ENCODE results near the gene ANAPC2. TPM values are rescaled to one million over a fixed set of nuclear protein-coding genes. Genes with fewer than 3 reads are reported as not detected.

ANAPC2 gene
- total RNA-seq, 1 donor from 2014 or later: 58.5 TPM

- no peak for DNase-seq (ENCODE audit: low spot score)
- Mint-ChIP-seq H3K4me1 (ENCODE audit: low read depth) (no peaks in the 10 kb centered on the region), H3K9me3 (no peaks in the 10 kb centered on the region), H3K4me3 (ENCODE audit: low read depth) (peak within 1 kb of the TSS; percentile 49), H3K36me3 (ENCODE audit: low read depth) (no peaks in the 10 kb centered on the region), H3K27ac (no peak within 1 kb of the TSS), H3K27me3 (ENCODE audit: low read depth) (peaks cover 24% of the 10 kb centered on the region)
- intact Hi-C loops (cut with micrococcal nuclease): loop anchor here (10.0 kb wide), 2 partner anchors 45 to 325 kb away; partner anchors contain the start of genes AJM1 and PHPT1
These were observed 18.4 kb downstream of the ANAPC2 start, which contains the start of gene LRRC26 for GRCh38 chr9:137169896-137170358. Gene LRRC26, minus strand, starts transcription at chr9:137170051. Its CDS starts 108 bp downstream, at chr9:137169943.

- Mint-ChIP-seq H3K9me3 (no peaks in the 10 kb centered on the region), H3K27ac (no peak overlapping the region), H3K4me1 (ENCODE audit: low read depth) (no peaks in the 10 kb centered on the region), H3K36me3 (ENCODE audit: low read depth) (no peaks in the 10 kb centered on the region), H3K4me3 (ENCODE audit: low read depth) (peak overlapping the region; percentile 49), H3K27me3 (ENCODE audit: low read depth) (peaks cover 26% of the 10 kb centered on the region)
- DNase-seq (ENCODE audit: low spot score): no peak
- intact Hi-C loops (cut with micrococcal nuclease): no loop called here
These were observed 19.2 kb downstream of the ANAPC2 start for GRCh38 chr9:137168904-137169856.

DNA sequence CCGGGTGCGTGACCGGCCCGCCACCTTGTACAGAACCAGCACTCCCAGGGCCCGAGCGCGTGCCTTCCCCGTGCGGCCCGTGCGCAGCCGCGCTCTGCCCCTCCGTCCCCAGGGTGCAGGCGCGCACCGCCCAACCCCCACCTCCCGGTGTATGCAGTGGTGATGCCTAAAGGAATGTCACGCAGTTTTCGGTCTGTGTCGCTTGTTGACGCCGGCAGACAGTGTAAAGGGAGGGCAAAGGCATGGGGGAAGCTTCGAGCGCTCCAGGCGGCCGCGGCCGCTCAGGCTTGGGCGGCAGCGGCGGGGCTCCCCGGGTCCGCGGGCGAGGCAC, 19.8 kb downstream of the ANAPC2 start:
- intact Hi-C loops (cut with micrococcal nuclease): no loop called here
- Mint-ChIP-seq H3K4me3 (ENCODE audit: low read depth) (no peak overlapping the region), H3K9me3 (no peaks in the 10 kb centered on the region), H3K27ac (no peak overlapping the region), H3K27me3 (ENCODE audit: low read depth) (peaks cover 28% of the 10 kb centered on the region), H3K4me1 (ENCODE audit: low read depth) (no peaks in the 10 kb centered on the region), H3K36me3 (ENCODE audit: low read depth) (no peaks in the 10 kb centered on the region)
- DNase-seq (ENCODE audit: low spot score): no peak

DNA sequence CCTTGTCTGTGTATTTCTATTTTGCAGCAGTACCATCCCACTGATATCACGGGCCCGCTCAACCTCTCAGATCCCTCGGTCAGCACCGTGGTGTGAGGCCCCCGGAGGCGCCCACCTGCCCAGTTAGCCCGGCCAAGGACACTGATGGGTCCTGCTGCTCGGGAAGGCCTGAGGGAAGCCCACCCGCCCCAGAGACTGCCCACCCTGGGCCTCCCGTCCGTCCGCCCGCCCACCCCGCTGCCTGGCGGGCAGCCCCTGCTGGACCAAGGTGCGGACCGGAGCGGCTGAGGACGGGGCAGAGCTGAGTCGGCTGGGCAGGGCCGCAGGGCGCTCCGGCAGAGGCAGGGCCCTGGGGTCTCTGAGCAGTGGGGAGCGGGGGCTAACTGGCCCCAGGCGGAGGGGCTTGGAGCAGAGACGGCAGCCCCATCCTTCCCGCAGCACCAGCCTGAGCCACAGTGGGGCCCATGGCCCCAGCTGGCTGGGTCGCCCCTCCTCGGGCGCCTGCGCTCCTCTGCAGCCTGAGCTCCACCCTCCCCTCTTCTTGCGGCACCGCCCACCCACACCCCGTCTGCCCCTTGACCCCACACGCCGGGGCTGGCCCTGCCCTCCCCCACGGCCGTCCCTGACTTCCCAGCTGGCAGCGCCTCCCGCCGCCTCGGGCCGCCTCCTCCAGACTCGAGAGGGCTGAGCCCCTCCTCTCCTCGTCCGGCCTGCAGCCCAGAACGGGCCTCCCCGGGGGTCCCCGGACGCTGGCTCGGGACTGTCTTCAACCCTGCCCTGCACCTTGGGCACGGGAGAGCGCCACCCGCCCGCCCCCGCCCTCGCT, 20.4 kb downstream of the ANAPC2 start:
- Mint-ChIP-seq H3K4me3 (ENCODE audit: low read depth) (no peak overlapping the region), H3K27ac (no peak overlapping the region), H3K27me3 (ENCODE audit: low read depth) (peaks cover 27% of the 10 kb centered on the region), H3K4me1 (ENCODE audit: low read depth) (no peaks in the 10 kb centered on the region), H3K36me3 (ENCODE audit: low read depth) (no peaks in the 10 kb centered on the region), H3K9me3 (no peaks in the 10 kb centered on the region)
- no peak for DNase-seq (ENCODE audit: low spot score)
- intact Hi-C loops (cut with micrococcal nuclease): no loop called here

- Mint-ChIP-seq H3K4me3 (ENCODE audit: low read depth) (no peak overlapping the region), H3K4me1 (ENCODE audit: low read depth) (no peaks in the 10 kb centered on the region), H3K27me3 (ENCODE audit: low read depth) (peaks cover 29% of the 10 kb centered on the region), H3K9me3 (no peaks in the 10 kb centered on the region), H3K27ac (no peak overlapping the region), H3K36me3 (ENCODE audit: low read depth) (no peaks in the 10 kb centered on the region)
- DNase-seq (ENCODE audit: low spot score): no peak
- intact Hi-C loops (cut with micrococcal nuclease): no loop called here
These were observed 21.0 kb downstream of the ANAPC2 start for GRCh38 chr9:137167277-137167746.

GRCh38 chr9:137166380-137167229, 21.8 kb downstream of the ANAPC2 start:
- Mint-ChIP-seq H3K9me3 (no peaks in the 10 kb centered on the region), H3K27ac (no peak overlapping the region)

DNA sequence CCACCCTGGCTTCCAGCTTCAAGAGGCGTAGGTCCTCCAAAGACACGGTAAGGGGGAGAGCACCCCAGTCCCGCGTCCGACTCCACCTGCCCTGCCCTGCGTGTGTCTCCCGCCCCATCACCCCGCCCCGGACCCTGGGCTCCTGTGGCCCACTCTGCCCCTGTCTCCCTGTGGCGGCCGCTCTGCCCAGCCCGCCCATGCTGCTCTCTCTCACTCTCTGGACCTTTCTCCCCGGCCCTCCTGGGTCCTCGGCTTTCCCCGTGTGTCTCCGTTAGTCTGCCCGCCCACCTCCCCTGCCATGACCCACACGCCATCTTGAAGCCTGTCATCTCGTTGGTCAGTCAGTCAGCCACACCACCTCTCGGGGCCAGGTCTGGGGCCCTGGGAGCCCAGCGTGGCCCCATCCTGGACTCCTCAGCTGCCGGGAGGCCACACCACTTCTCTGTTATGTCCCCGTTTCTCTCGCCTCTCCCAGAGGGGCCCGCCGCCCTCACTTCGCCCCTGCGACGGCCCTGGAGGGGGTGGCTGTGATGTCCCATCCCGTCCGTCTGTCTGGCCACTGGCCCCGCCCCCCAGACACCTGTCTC, 23.0 kb downstream of the ANAPC2 start:
- no peak overlapping the region for H3K4me3 Mint-ChIP-seq (ENCODE audit: low read depth)
- no peaks in the 10 kb centered on the region for H3K4me1 Mint-ChIP-seq (ENCODE audit: low read depth)
- no peaks in the 10 kb centered on the region for H3K36me3 Mint-ChIP-seq (ENCODE audit: low read depth)
- intact Hi-C loops (cut with micrococcal nuclease): no loop called here
- peaks cover 25% of the 10 kb centered on the region for H3K27me3 Mint-ChIP-seq (ENCODE audit: low read depth)
- H3K9me3 Mint-ChIP-seq: no peaks in the 10 kb centered on the region
- no peak overlapping the region for H3K27ac Mint-ChIP-seq
- no peak for DNase-seq (ENCODE audit: low spot score)

More at GRCh38 chr9:137166380-137167229, 21.8 kb downstream of the ANAPC2 start:
- intact Hi-C loops (cut with micrococcal nuclease): no loop called here
- Mint-ChIP-seq H3K36me3 (ENCODE audit: low read depth) (no peaks in the 10 kb centered on the region), H3K4me3 (ENCODE audit: low read depth) (no peak overlapping the region), H3K27me3 (ENCODE audit: low read depth) (peaks cover 30% of the 10 kb centered on the region), H3K4me1 (ENCODE audit: low read depth) (no peaks in the 10 kb centered on the region)
- DNase-seq (ENCODE audit: low spot score): no peak

DNA sequence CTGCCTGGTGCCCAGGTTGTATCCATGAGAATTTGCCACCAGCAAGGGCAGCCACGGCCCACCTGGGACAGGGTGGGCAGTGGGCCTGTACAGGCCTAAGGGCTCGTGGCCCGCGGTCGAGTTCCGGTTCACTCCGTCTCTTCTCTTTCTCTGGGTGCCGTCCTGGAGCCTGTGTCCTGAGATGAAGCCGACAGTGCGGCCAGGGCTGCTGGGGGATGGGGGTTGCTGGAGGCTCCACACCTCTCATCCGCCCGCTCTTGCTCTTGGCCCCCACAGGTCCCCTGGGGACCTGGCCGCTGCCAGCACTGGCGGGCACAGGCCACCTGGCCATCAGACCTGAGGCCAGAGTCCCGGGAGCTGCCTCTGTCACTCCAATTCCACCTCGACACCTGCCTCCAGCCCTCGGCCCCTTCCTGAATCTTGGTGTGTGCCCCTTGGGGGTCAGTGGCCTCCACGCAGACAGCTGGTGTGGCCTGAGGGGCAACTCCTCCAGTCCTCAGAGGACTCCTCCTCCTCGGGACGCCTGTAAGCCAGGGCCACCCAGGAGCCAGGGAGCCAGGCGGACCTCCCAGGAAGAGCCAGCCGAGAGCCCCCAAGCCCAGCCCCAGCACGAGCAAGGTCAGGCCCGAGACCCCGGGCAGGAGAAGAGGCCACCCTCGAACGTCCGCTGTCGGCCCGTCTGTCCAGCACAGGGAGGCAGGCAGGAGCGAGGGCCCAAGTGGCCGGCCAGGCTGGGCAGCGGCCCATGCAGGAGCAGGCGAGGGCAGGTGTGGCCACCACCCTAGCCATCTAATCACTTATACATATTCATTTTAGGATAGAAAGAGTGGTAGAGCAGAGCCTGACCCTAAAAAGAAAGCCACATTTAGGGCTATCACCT, 23.8 kb downstream of the ANAPC2 start:
- no peaks in the 10 kb centered on the region for H3K36me3 Mint-ChIP-seq (ENCODE audit: low read depth)
- DNase-seq (ENCODE audit: low spot score): no peak
- peaks cover 24% of the 10 kb centered on the region for H3K27me3 Mint-ChIP-seq (ENCODE audit: low read depth)
- H3K4me3 Mint-ChIP-seq (ENCODE audit: low read depth): no peak overlapping the region
- H3K9me3 Mint-ChIP-seq: no peaks in the 10 kb centered on the region
- H3K4me1 Mint-ChIP-seq (ENCODE audit: low read depth): no peaks in the 10 kb centered on the region
- H3K27ac Mint-ChIP-seq: no peak overlapping the region
- intact Hi-C loops (cut with micrococcal nuclease): no loop called here

DNA sequence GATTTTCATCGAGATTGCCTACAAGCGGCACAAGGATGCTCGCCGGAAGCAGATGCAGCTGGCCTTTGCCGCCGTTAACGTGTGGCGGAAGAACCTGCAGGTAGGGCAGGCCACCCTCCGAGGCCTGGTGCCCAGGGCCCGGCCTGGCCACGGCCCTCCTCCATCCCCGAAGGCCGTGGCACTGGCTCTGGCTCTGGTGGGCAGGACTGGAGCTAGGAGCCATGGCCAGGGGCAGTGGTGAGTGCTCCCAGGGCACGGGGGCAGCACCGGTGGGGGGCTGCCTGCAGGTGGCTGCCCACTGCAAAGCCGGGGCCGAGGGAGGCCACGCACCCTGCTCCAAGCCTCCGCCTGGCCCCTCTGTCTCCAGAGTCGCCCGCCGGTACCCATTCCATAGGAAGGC, 24.6 kb downstream of the ANAPC2 start:
- no peak for DNase-seq (ENCODE audit: low spot score)
- intact Hi-C loops (cut with micrococcal nuclease): no loop called here
- Mint-ChIP-seq H3K27me3 (ENCODE audit: low read depth) (peaks cover 30% of the 10 kb centered on the region), H3K4me3 (ENCODE audit: low read depth) (no peak overlapping the region), H3K4me1 (ENCODE audit: low read depth) (no peaks in the 10 kb centered on the region), H3K9me3 (no peaks in the 10 kb centered on the region), H3K36me3 (ENCODE audit: low read depth) (no peaks in the 10 kb centered on the region), H3K27ac (no peak overlapping the region)

DNA sequence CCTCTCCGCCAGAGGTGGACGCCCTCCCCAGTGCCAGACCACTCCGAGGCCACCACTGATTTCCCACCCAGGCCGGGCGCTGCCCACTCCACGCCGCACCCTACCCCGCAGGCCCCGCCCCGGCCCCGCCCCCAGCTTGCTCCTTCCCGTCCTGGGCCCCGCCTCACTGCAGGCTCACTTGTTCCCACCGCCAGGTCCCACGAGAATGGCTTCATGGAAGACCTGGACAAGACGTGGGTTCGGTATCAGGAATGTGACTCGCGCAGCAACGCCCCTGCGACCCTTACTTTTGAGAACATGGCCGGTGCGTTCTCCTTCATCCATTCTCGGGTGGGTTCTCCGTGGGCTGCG, 25.0 kb downstream of the ANAPC2 start:
- no peaks in the 10 kb centered on the region for H3K36me3 Mint-ChIP-seq (ENCODE audit: low read depth)
- no peaks in the 10 kb centered on the region for H3K9me3 Mint-ChIP-seq
- H3K4me3 Mint-ChIP-seq (ENCODE audit: low read depth): no peak overlapping the region
- peaks cover 29% of the 10 kb centered on the region for H3K27me3 Mint-ChIP-seq (ENCODE audit: low read depth)
- intact Hi-C loops (cut with micrococcal nuclease): no loop called here
- no peaks in the 10 kb centered on the region for H3K4me1 Mint-ChIP-seq (ENCODE audit: low read depth)
- H3K27ac Mint-ChIP-seq: no peak overlapping the region
- DNase-seq (ENCODE audit: low spot score): no peak

DNA sequence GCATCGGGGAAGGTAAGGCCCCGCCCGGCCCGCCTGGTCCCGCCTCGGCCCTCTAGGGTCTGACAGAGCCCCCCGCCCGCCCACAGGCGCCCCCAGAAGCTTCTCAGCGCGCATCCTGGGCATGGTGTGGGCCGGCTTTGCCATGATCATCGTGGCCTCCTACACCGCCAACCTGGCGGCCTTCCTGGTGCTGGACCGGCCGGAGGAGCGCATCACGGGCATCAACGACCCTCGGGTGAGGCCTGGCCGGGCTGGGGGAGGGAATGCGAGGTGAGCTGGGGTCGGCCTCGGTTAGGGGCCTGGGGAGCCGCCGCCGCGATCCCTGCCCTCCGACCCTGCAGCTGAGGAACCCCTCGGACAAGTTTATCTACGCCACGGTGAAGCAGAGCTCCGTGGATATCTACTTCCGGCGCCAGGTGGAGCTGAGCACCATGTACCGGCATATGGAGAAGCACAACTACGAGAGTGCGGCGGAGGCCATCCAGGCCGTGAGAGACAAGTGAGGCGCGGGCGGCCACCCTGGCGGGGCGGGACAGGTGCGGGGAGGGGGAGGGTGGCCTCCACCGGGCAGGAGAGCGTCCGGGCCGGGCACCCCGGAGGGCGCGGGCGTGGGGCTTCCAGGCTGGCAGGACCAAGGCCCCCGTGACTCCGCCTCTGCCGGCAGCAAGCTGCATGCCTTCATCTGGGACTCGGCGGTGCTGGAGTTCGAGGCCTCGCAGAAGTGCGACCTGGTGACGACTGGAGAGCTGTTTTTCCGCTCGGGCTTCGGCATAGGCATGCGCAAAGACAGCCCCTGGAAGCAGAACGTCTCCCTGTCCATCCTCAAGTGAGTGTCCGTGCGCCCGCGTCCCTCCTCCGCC, 25.6 kb downstream of the ANAPC2 start:
- H3K27ac Mint-ChIP-seq: no peak overlapping the region
- no peaks in the 10 kb centered on the region for H3K4me1 Mint-ChIP-seq (ENCODE audit: low read depth)
- H3K27me3 Mint-ChIP-seq (ENCODE audit: low read depth): peaks cover 35% of the 10 kb centered on the region
- H3K9me3 Mint-ChIP-seq: no peaks in the 10 kb centered on the region
- intact Hi-C loops (cut with micrococcal nuclease): no loop called here
- no peak for DNase-seq (ENCODE audit: low spot score)
- H3K4me3 Mint-ChIP-seq (ENCODE audit: low read depth): no peak overlapping the region
- no peaks in the 10 kb centered on the region for H3K36me3 Mint-ChIP-seq (ENCODE audit: low read depth)
